Keratinocyte (primary cell): ENCODE results near the gene XKR3.

ENCODE experiments used
- EZH2 ChIP-seq: IDR thresholded peaks from one replicate; pipeline ENCODE4 v1.6.1; 2012; ENCODE audit warnings: inconsistent platforms, mild to moderate bottlenecking, low read length, moderate library complexity
- TF ChIP-seq, protein P1 (sequence below), 3 experiments: IDR thresholded peaks in 1 of 3; conservative IDR thresholded peaks in 1 of 3; optimal IDR thresholded peaks in 1 of 3; 2 replicates in 2 of 3; 3 replicates in 1 of 3; pipeline versions ENCODE3 to v1.5.1; 2011; ENCODE audit warnings: low read length in 3 of 3, mild to moderate bottlenecking in 3 of 3, moderate library complexity in 2 of 3, control low read depth in 1 of 3, inconsistent platforms in 1 of 3; ENCODE audit not compliant: insufficient read depth in 2 of 3; ENCODE audit errors: extremely low read depth in 1 of 3

DNA sequence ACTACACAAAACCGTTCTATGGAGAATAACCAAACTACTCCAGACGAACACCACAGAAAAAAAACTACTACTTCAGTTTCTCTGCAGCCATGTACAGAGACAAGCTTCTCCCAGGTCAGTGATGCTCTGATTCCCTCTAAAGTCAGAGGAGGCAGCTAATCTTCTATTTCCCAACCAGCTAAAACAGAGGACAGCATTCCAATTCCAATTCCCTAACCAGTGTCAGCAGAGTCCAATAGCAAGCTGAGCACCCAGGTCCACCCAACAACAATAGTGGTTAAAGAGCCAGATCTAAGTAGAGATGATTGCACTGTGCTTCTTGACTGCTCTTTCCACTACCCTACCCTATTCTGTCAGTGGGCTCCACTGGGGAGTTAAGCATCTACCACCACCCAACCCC is 6.7 kb downstream of the XKR3 start:
- TF ChIP-seq, protein P1, sequence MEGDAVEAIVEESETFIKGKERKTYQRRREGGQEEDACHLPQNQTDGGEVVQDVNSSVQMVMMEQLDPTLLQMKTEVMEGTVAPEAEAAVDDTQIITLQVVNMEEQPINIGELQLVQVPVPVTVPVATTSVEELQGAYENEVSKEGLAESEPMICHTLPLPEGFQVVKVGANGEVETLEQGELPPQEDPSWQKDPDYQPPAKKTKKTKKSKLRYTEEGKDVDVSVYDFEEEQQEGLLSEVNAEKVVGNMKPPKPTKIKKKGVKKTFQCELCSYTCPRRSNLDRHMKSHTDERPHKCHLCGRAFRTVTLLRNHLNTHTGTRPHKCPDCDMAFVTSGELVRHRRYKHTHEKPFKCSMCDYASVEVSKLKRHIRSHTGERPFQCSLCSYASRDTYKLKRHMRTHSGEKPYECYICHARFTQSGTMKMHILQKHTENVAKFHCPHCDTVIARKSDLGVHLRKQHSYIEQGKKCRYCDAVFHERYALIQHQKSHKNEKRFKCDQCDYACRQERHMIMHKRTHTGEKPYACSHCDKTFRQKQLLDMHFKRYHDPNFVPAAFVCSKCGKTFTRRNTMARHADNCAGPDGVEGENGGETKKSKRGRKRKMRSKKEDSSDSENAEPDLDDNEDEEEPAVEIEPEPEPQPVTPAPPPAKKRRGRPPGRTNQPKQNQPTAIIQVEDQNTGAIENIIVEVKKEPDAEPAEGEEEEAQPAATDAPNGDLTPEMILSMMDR (optimal IDR thresholded peaks at IDR 0.05 in 1 of 3, IDR thresholded peaks at IDR 0.05 in 1 of 3, conservative IDR thresholded peaks at IDR 0.05 in 1 of 3; ENCODE audit: extremely low read depth in 1 of 3, insufficient read depth in 2 of 3, low read length in 3 of 3) = no peak
- no peak for TF ChIP-seq EZH2
